ENCODE data around the gene ACTN4.
"Not testable (repeated sequence)": the region's sequence is repeated elsewhere in the genome, so short reads cannot be mapped to it uniquely, and the experiment has no call there.

Gene ACTN4

GRCh38 chr19:38742906-38743305 lies 95.5 kb downstream of the ACTN4 start:
- Histone ChIP-seq H3K27me3 (no peaks in the 10 kb centered on the region), H3K36me3 (no peaks in the 10 kb centered on the region), H3K4me3 (ENCODE audit: low read depth, low read length) (no peak overlapping the region), H3K4me1 (no peaks in the 10 kb centered on the region), H3K9me3 (no peaks in the 10 kb centered on the region)
- DNase-seq, result no peak
- no peak for TF ChIP-seq CTCF (IDR thresholded peaks at IDR 0.05; ENCODE audit: low read depth, low read length)

- Histone ChIP-seq H3K4me3 (ENCODE audit: low read depth, low read length) (no peak overlapping the region), H3K27me3 (no peaks in the 10 kb centered on the region), H3K36me3 (no peaks in the 10 kb centered on the region), H3K4me1 (no peaks in the 10 kb centered on the region), H3K9me3 (no peaks in the 10 kb centered on the region)
- no peak for TF ChIP-seq CTCF (IDR thresholded peaks at IDR 0.05; ENCODE audit: low read depth, low read length)
- DNase-seq, result no peak
These were observed 96.2 kb downstream of the ACTN4 start for GRCh38 chr19:38743394-38744297.

GRCh38 chr19:38744298-38744681 lies 96.8 kb downstream of the ACTN4 start, which contains the start of gene CAPN12:
TSS of gene CAPN12 (minus strand) at chr19:38744474. CDS start at chr19:38744165, 309 bp downstream.
- Histone ChIP-seq H3K9me3 (no peaks in the 10 kb centered on the region), H3K4me3 (ENCODE audit: low read depth, low read length) (no peak within 1 kb of the TSS), H3K27me3 (no peaks in the 10 kb centered on the region), H3K36me3 (no peaks in the 10 kb centered on the region), H3K4me1 (no peaks in the 10 kb centered on the region)
- TF ChIP-seq CTCF (IDR thresholded peaks at IDR 0.05; ENCODE audit: low read depth, low read length), result no peak
- DNase-seq, result no peak

GRCh38 chr19:38744874-38745273 lies 97.4 kb downstream of the ACTN4 start:
- no peak for DNase-seq
- H3K27me3 ChIP-seq, result no peaks in the 10 kb centered on the region
- H3K9me3 ChIP-seq, result no peaks in the 10 kb centered on the region
- no peak for TF ChIP-seq CTCF (IDR thresholded peaks at IDR 0.05; ENCODE audit: low read depth, low read length)
- H3K4me3 ChIP-seq (ENCODE audit: low read depth, low read length), result no peak overlapping the region
- no peaks in the 10 kb centered on the region for H3K4me1 ChIP-seq
- H3K36me3 ChIP-seq, result no peaks in the 10 kb centered on the region

- Histone ChIP-seq H3K36me3 (no peaks in the 10 kb centered on the region), H3K4me3 (ENCODE audit: low read depth, low read length) (no peak overlapping the region), H3K27me3 (no peaks in the 10 kb centered on the region), H3K4me1 (no peaks in the 10 kb centered on the region), H3K9me3 (no peaks in the 10 kb centered on the region)
- DNase-seq, result no peak
- TF ChIP-seq CTCF (IDR thresholded peaks at IDR 0.05; ENCODE audit: low read depth, low read length), result no peak
These were observed 97.9 kb downstream of the ACTN4 start for GRCh38 chr19:38745316-38745715.

GRCh38 chr19:38753783-38754182 lies 106.3 kb downstream of the ACTN4 start:
- not testable (repeated sequence) for H3K4me3 ChIP-seq (ENCODE audit: low read depth, low read length); H3K4me1 ChIP-seq; H3K27me3 ChIP-seq

GRCh38 chr19:38754196-38754595 lies 106.7 kb downstream of the ACTN4 start:
- H3K27me3 ChIP-seq; H3K4me1 ChIP-seq; H3K9me3 ChIP-seq; H3K36me3 ChIP-seq; DNase-seq; H3K4me3 ChIP-seq (ENCODE audit: low read depth, low read length): not testable (repeated sequence)

More at GRCh38 chr19:38753783-38754182, 106.3 kb downstream of the ACTN4 start:
- DNase-seq, H3K36me3 ChIP-seq, H3K9me3 ChIP-seq: not testable (repeated sequence)

Data from BE2C (cell line).